NCI-H774 (cell line): Measurements from ENCODE around the gene RASA1.
"Not testable (repeated sequence)": the region's sequence is repeated elsewhere in the genome, so short reads cannot be mapped to it uniquely, and the experiment has no call there.

Source experiments
- DNase-seq: peaks from one replicate; lab custom pipeline; 2025; lab: John Stamatoyannopoulos, UW

The RASA1 gene

GRCh38 chr5:87267574-87268125 is at the start of gene RASA1:
RASA1 (plus strand) TSS chr5:87267883; CDS start chr5:87268452, 569 bp downstream.
- DNase-seq: peak; percentile 90

- DNase-seq: no peak
Measured at GRCh38 chr5:87229780-87230179, 37.9 kb upstream of the RASA1 start.

- DNase-seq: no peak
Measured at GRCh38 chr5:87231037-87231808, 36.5 kb upstream of the RASA1 start.

- no peak for DNase-seq
Measured at GRCh38 chr5:87233143-87233542, 34.5 kb upstream of the RASA1 start.

- no peak for DNase-seq
Measured at GRCh38 chr5:87241555-87241954, 26.1 kb upstream of the RASA1 start.

GRCh38 chr5:87242242-87242641 is 25.4 kb upstream of the RASA1 start:
- no peak for DNase-seq

GRCh38 chr5:87243161-87243844 is 24.4 kb upstream of the RASA1 start:
- DNase-seq: no peak

- DNase-seq: no peak
Measured at GRCh38 chr5:87245451-87245850, 22.2 kb upstream of the RASA1 start.

- no peak for DNase-seq
Measured at GRCh38 chr5:87246061-87246460, 21.6 kb upstream of the RASA1 start.

GRCh38 chr5:87252283-87252605 is 15.4 kb upstream of the RASA1 start:
- no peak for DNase-seq

- DNase-seq: no peak
Measured at GRCh38 chr5:87254035-87254434, 13.6 kb upstream of the RASA1 start.

- no peak for DNase-seq
Measured at GRCh38 chr5:87258507-87258906, 9.2 kb upstream of the RASA1 start.

GRCh38 chr5:87260604-87261192 is 7.0 kb upstream of the RASA1 start:
- DNase-seq: no peak

GRCh38 chr5:87263498-87263897 is 4.2 kb upstream of the RASA1 start:
- no peak for DNase-seq

- no peak for DNase-seq
Measured at GRCh38 chr5:87266914-87267573, 639 bp upstream of the RASA1 start.

- peak; percentile 32 for DNase-seq
Measured at GRCh38 chr5:87268126-87268969, 665 bp downstream of the RASA1 start.

GRCh38 chr5:87268970-87269377 is 1.3 kb downstream of the RASA1 start:
- no peak for DNase-seq

- DNase-seq: not testable (repeated sequence)
Measured at GRCh38 chr5:87270888-87271287, 3.2 kb downstream of the RASA1 start.

- no peak for DNase-seq
Measured at GRCh38 chr5:87276655-87277054, 9.0 kb downstream of the RASA1 start.

- no peak for DNase-seq
Measured at GRCh38 chr5:87277279-87277835, 9.7 kb downstream of the RASA1 start.

GRCh38 chr5:87278590-87279100 is 11.0 kb downstream of the RASA1 start:
- no peak for DNase-seq
